Measurements from ENCODE around the gene IL11RA.

GRCh38 chr9:34693560-34693959 is 41.6 kb downstream of the IL11RA start:
- TF ChIP-seq, protein P1, sequence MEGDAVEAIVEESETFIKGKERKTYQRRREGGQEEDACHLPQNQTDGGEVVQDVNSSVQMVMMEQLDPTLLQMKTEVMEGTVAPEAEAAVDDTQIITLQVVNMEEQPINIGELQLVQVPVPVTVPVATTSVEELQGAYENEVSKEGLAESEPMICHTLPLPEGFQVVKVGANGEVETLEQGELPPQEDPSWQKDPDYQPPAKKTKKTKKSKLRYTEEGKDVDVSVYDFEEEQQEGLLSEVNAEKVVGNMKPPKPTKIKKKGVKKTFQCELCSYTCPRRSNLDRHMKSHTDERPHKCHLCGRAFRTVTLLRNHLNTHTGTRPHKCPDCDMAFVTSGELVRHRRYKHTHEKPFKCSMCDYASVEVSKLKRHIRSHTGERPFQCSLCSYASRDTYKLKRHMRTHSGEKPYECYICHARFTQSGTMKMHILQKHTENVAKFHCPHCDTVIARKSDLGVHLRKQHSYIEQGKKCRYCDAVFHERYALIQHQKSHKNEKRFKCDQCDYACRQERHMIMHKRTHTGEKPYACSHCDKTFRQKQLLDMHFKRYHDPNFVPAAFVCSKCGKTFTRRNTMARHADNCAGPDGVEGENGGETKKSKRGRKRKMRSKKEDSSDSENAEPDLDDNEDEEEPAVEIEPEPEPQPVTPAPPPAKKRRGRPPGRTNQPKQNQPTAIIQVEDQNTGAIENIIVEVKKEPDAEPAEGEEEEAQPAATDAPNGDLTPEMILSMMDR (IDR thresholded peaks at IDR 0.05) = no peak
- TF ChIP-seq POLR2A (IDR thresholded peaks at IDR 0.05) = no peak
